Heart left ventricle (tissue), 16 donors: Measurements from ENCODE around the gene NKAIN4. TPM values are rescaled to one million over a fixed set of nuclear protein-coding genes. Genes with fewer than 3 reads are reported as not detected.

Experiments
- ATAC-seq, 4 donors: fragments of 200-7000 bp; cut with Tn5 transposase; one replicate each; pipeline ENCODE4 v1.9.1; 2020 to 2022; ENCODE audit warnings: moderate library complexity in 4 of 4, mild to moderate bottlenecking in 3 of 4, moderate number of reproducible peaks in 1 of 4
- DNase-seq, 5 donors: peaks; one replicate each; pipeline ENCODE4 v3.0.0-alpha.2; 2020
- H3K27ac ChIP-seq, 12 donors: fragments of 200-600 bp; sonication (generic) in 4 of 12; one replicate each; pipeline versions ENCODE4 v1.5.0 to v1.8.0; 2016 to 2022; ENCODE audit warnings: mild to moderate bottlenecking in 2 of 12
- H3K27me3 ChIP-seq, 9 donors: fragments of 200-600 bp; sonication (generic) in 2 of 9; one replicate each; pipeline versions ENCODE4 v1.5.1 to v1.8.0; 2016 to 2022; ENCODE audit warnings: mild to moderate bottlenecking in 3 of 9
- H3K36me3 ChIP-seq, 9 donors: fragments of 200-600 bp; sonication (generic) in 2 of 9; one replicate each; pipeline versions ENCODE4 v1.5.0 to v1.8.0; 2018 to 2022; ENCODE audit warnings: mild to moderate bottlenecking in 2 of 9
- H3K4me1 ChIP-seq, 12 donors: fragments of 200-600 bp; sonication (generic) in 4 of 12; one replicate each; pipeline versions ENCODE4 v1.5.0 to v1.8.0; 2016 to 2022; ENCODE audit warnings: mild to moderate bottlenecking in 3 of 12
- H3K4me3 ChIP-seq, 12 donors: fragments of 200-600 bp; sonication (generic) in 4 of 12; one replicate each; pipeline versions ENCODE4 v1.5.0 to v1.8.0; 2017 to 2022; ENCODE audit warnings: mild to moderate bottlenecking in 9 of 12, moderate library complexity in 4 of 12
- H3K9me3 ChIP-seq, 12 donors: fragments of 200-600 bp; sonication (generic) in 4 of 12; one replicate each; pipeline versions ENCODE4 v1.5.0 to v1.8.0; 2016 to 2022; ENCODE audit warnings: mild to moderate bottlenecking in 1 of 12
- POLR2A ChIP-seq, 2 donors: fragments of 450-650 bp; IDR thresholded peaks; one replicate each; pipeline ENCODE4 v1.6.1; 2017; ENCODE audit warnings: antibody characterized with exemption in 2 of 2, mild to moderate bottlenecking in 2 of 2, moderate library complexity in 2 of 2
- WGBS, 4 donors: extraction: QIAGEN DNeasy Blood & Tissue Kit in 2 of 4; methylation state at CpG; one replicate each; pipeline versions ENCODE4 v1.1.5 to v1.1.7; 2013 to 2018; 5-methylcytosine and 5-hydroxymethylcytosine counted together
- intact Hi-C, 10 donors: fragments of 100-400 bp; cut with DNase I; formaldehyde crosslinking; loops; one replicate each; pipeline versions ENCODE4 v1.11.1 to v1.14.2; 2022
- polyA plus RNA-seq, 2 donors: library from polyadenylated mRNA; stranded (reverse); fragments of 200-250 nt; gene quantifications; one replicate each; pipeline ENCODE4 v1.2.3, GENCODE V29; 2013
- total RNA-seq, 9 donors: library from RNA; depleted of rRNA in 2 of 9; stranded (reverse); fragments of >200 nt in 2 of 9; fragmentation: NEBNext Ultra II Directional in 3 of 9; extraction: Animal tissue kit (Norgen Biotek cat#: 25700) in 3 of 9; gene quantifications; one replicate each; pipeline versions ENCODE4 v1.1.0 to v1.2.4, GENCODE V29; 2016 to 2023
- TF ChIP-seq, protein P1 (sequence below), 12 donors: fragments of 200-600 bp; sonication (generic) in 4 of 12; IDR thresholded peaks; one replicate each; pipeline versions ENCODE4 v1.5.0 to v1.8.0; 2018 to 2022; ENCODE audit warnings: antibody characterized with exemption in 12 of 12, mild to moderate bottlenecking in 5 of 12
- donor health status: ischemic (EF 13 %, LVEDD 7.1; RV severe dilation, severe dysfunction).
- donor health status: healthy with polysubstance abuse.
- donor health status: DM: no; HTN: yes; CAD: no.
- donor health status: DM: no; HTN: no; CAD: no.
- donor health status: ischemic (EF 25% LVEDD 6.9; RV normal size, moderate dysfunction).
- donor health status: ischemic (EF 25% LVEDD 5.7; RV mildly dilated, moderate dysfunction).
- donor health status: healthy.
- donor health status: DM: yes; HTN: yes; CAD: no.
- donor health status: ischemic (EF 35%, LVEDD 5.7; RV mildly dilated, moderate dysfunction).
- donor health status: nonischemic (EF 11% LVEDD 7.7; RV severe dilation, severe dysfunction).
- donor health status: DM: yes; HTN: yes; CAD: no.
- donor health status: PGD.
- donor health status: ischemic (EF 29% LVEDD 5.4; RV normal size, mild dysfunction).
- donor health status: nonischemic (EF 23%, LVEDD 6.1; RV moderate dilation, normal function).

Gene NKAIN4
- total and polyA plus RNA-seq, 11 donors: not detected

DNA sequence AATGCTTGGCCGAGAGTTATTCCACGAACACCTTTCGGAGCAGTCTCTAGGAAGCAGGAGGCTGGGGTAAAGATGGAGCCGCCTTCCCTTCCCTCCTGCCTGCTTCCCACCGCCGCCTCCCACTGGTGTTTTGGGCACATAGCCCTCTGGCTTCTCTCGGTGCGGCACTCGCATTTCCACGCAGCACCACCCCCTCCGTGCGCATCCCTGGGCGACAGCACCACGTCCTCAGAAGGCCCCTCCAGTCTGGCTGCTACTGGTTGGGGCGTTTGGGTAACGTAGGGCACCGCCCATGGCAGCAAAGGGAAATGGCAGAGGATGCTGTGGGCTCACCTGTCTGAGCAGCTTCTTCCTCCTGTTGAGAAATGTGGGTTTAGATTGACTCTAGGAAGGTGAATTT lies 41.2 kb upstream of the NKAIN4 start:
- peaks cover 18 to 68% (median 39%) of the 10 kb centered on the region in 9 donors for H3K27me3 ChIP-seq
- peaks cover 0 to 7% (median 0%) of the 10 kb centered on the region in 12 donors for H3K4me1 ChIP-seq
- no peaks in the 10 kb centered on the region for H3K9me3 ChIP-seq
- no peak overlapping the region for H3K4me3 ChIP-seq
- H3K36me3 ChIP-seq: no peaks in the 10 kb centered on the region
- ATAC-seq (no peak), DNase-seq (peak in 2 of 5 donors; percentile 19 to 38)
- TF ChIP-seq, protein P1, sequence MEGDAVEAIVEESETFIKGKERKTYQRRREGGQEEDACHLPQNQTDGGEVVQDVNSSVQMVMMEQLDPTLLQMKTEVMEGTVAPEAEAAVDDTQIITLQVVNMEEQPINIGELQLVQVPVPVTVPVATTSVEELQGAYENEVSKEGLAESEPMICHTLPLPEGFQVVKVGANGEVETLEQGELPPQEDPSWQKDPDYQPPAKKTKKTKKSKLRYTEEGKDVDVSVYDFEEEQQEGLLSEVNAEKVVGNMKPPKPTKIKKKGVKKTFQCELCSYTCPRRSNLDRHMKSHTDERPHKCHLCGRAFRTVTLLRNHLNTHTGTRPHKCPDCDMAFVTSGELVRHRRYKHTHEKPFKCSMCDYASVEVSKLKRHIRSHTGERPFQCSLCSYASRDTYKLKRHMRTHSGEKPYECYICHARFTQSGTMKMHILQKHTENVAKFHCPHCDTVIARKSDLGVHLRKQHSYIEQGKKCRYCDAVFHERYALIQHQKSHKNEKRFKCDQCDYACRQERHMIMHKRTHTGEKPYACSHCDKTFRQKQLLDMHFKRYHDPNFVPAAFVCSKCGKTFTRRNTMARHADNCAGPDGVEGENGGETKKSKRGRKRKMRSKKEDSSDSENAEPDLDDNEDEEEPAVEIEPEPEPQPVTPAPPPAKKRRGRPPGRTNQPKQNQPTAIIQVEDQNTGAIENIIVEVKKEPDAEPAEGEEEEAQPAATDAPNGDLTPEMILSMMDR (IDR thresholded peaks at IDR 0.05): no peak
- TF ChIP-seq POLR2A (IDR thresholded peaks at IDR 0.05): no peak
- intact Hi-C loops: no loop called here
- WGBS, 4 donors: 23 to 29% (median 27%) methylated on average over 17 of the region's 17 CpGs
- no peak overlapping the region for H3K27ac ChIP-seq

- DNase-seq: peak in 2 of 5 donors; percentile 15 to 47
- 36 to 53% (median 40%) methylated on average over 17 to 19 of the region's 19 CpGs for WGBS, 4 donors
- no peak overlapping the region for H3K27ac ChIP-seq
- no peaks in the 10 kb centered on the region for H3K36me3 ChIP-seq
- no peak for ATAC-seq
- peaks cover 17 to 64% (median 39%) of the 10 kb centered on the region in 9 donors for H3K27me3 ChIP-seq
- H3K4me3 ChIP-seq: no peak overlapping the region
- H3K4me1 ChIP-seq: peaks cover 0 to 7% (median 0%) of the 10 kb centered on the region in 12 donors
- intact Hi-C loops: no loop called here
- no peaks in the 10 kb centered on the region for H3K9me3 ChIP-seq
- no peak for TF ChIP-seq POLR2A (IDR thresholded peaks at IDR 0.05)
- TF ChIP-seq, protein P1 (IDR thresholded peaks at IDR 0.05): no peak
Observed at GRCh38 chr20:63295018-63295417, 40.8 kb upstream of the NKAIN4 start.

- peak in 2 of 5 donors; percentile 28 to 57 for DNase-seq
- Histone ChIP-seq H3K36me3 (peaks cover 0 to under 1% (median 0%) of the 10 kb centered on the region in 9 donors), H3K9me3 (no peaks in the 10 kb centered on the region), H3K4me1 (peaks cover 0 to 7% (median 0%) of the 10 kb centered on the region in 12 donors), H3K27me3 (peaks cover 16 to 59% (median 39%) of the 10 kb centered on the region in 9 donors), H3K4me3 (no peak overlapping the region), H3K27ac (no peak overlapping the region)
- ATAC-seq: no peak
- TF ChIP-seq, protein P1 (IDR thresholded peaks at IDR 0.05): no peak
- TF ChIP-seq POLR2A (IDR thresholded peaks at IDR 0.05): no peak
- intact Hi-C loops: no loop called here
- 79 to 97% (median 83%) methylated on average over 5 to 12 of the region's 12 CpGs for WGBS, 4 donors
Observed at GRCh38 chr20:63294536-63294900, 40.3 kb upstream of the NKAIN4 start.

DNA sequence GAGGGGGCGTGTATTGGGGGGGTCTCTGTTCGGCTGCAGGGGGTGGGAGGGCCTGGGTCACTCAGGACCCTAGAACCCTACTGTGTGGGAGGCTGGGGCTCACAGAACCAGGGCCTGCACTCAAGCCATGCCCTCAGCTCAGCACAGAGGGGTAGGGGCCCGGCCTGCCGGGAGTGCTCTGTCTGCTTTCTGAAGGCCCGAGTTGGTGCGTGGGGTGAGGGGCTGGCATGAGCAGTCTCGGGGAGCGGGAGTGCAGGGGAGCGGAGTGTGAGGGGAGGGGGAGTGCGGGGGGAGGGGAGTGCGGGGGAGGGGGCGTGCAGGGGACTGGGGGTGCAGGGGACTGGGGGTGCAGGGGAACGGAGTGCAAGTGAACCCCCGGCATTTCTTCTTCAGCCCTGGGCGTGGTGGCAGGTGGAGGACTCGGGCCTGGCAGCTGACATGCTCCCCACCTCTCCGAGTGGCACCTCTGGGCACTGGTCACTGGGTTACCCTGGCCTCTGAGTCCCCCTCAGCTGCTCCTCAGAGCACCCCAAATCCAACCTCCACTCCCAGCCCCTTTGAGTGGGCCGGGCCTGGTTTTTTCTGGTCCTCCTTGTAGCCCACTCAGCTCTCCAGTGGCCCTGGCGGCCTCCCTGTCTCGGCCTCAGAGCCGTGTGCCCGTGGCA lies 39.7 kb upstream of the NKAIN4 start:
- Histone ChIP-seq H3K36me3 (peaks cover 0 to 6% (median 0%) of the 10 kb centered on the region in 9 donors), H3K27me3 (peaks cover 16 to 54% (median 39%) of the 10 kb centered on the region in 9 donors), H3K4me3 (no peak overlapping the region), H3K27ac (no peak overlapping the region), H3K9me3 (no peaks in the 10 kb centered on the region), H3K4me1 (peaks cover 0 to 7% (median 0%) of the 10 kb centered on the region in 12 donors)
- intact Hi-C loops: no loop called here
- 60 to 92% (median 75%) methylated on average over 8 to 22 of the region's 22 CpGs for WGBS, 4 donors
- DNase-seq: peak in 1 of 5 donors; percentile 8
- no peak for TF ChIP-seq POLR2A (IDR thresholded peaks at IDR 0.05)
- TF ChIP-seq, protein P1 (IDR thresholded peaks at IDR 0.05): no peak
- ATAC-seq: no peak
